ENCODE measurements around the gene IFT20. TPM values are rescaled to one million over a fixed set of nuclear protein-coding genes. Genes with fewer than 3 reads are reported as not detected.

Gene IFT20
- total and polyA plus RNA-seq, 9 of the 15 experiments (the other 6 are each of a cell fraction or from before 2014, with no cell fraction given), result 11.2 to 38.6 (median 20.1) TPM

- POLR2A ChIA-PET, result no interaction called here
- Histone ChIP-seq H3K9me1 (ENCODE audit: control insufficient read depth, insufficient read depth, low read length) (peaks cover 2% of the 10 kb centered on the region), H3K27ac (ENCODE audit: extremely low read depth, low read depth, low read length) (no peak overlapping the region), H3K9me3 (replicated peaks; ENCODE audit: control insufficient read depth, insufficient read depth, low read depth, low read length) (no peaks in the 10 kb centered on the region), H3K4me3 (no peak overlapping the region), H3K79me2 (ENCODE audit: control insufficient read depth, insufficient read depth, low read length) (peaks cover 19% of the 10 kb centered on the region), H2AFZ (ENCODE audit: low read depth, low read length) (no peak overlapping the region), H3K4me2 (ENCODE audit: insufficient read depth, low read length) (no peak overlapping the region), H3K9ac (ENCODE audit: insufficient read depth in 1 of 2, low read depth in 2 of 2, low read length in 2 of 2) (no peak overlapping the region), H3K4me1 (replicated peaks in 1 of 2; ENCODE audit: control insufficient read depth in 2 of 2, insufficient read depth in 2 of 2, low read length in 2 of 2) (peaks cover 9 to 14% of the 10 kb centered on the region in 2 experiments; a peak in 4 of 5 replicates), H3K27me3 (ENCODE audit: control insufficient read depth in 2 of 2, insufficient read depth in 2 of 2, low read length in 2 of 2) (no peaks in the 10 kb centered on the region), H4K20me1 (replicated peaks; ENCODE audit: control insufficient read depth, insufficient read depth, low read length) (peaks cover 5% of the 10 kb centered on the region; the same call in 1 of the 2 replicates), H3K36me3 (ENCODE audit: control insufficient read depth, insufficient read depth, low read length) (peaks cover 51% of the 10 kb centered on the region)
- intact Hi-C loops (cut with micrococcal nuclease) (no loop called here), in situ Hi-C loops (cut with MboI) (no loop called here)
- FAIRE-seq (no peak), DNase-seq (ENCODE audit: extremely low read depth in 1 of 4, low spot score in 3 of 4) (no peak), ATAC-seq (no peak)
- BruUV-seq (replicated peaks), result no TSS peak
- CTCF ChIA-PET (ENCODE audit: low intra/inter-chr PET ratio), result no interaction called here
- no peak for TF ChIP-seq ATF4 (CRISPR knock-in tag; IDR thresholded peaks at IDR 0.05)
- TF ChIP-seq HNRNPH1 (optimal IDR thresholded peaks at IDR 0.05; ENCODE audit: low read depth, low read length), result no peak
- no peak for TF ChIP-seq SMARCE1 (IDR thresholded peaks at IDR 0.05)
- TF ChIP-seq NFIX (CRISPR knock-in tag; IDR thresholded peaks at IDR 0.05; ENCODE audit: low read depth), result no peak
- TF ChIP-seq, protein P1, sequence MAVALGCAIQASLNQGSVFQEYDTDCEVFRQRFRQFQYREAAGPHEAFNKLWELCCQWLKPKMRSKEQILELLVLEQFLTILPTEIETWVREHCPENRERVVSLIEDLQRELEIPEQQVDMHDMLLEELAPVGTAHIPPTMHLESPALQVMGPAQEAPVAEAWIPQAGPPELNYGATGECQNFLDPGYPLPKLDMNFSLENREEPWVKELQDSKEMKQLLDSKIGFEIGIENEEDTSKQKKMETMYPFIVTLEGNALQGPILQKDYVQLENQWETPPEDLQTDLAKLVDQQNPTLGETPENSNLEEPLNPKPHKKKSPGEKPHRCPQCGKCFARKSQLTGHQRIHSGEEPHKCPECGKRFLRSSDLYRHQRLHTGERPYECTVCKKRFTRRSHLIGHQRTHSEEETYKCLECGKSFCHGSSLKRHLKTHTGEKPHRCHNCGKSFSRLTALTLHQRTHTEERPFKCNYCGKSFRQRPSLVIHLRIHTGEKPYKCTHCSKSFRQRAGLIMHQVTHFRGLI (CRISPR knock-in tag; IDR thresholded peaks at IDR 0.05), result no peak
- TF ChIP-seq MTA3 (IDR thresholded peaks at IDR 0.05; ENCODE audit: borderline replicate concordance), result no peak
- TF ChIP-seq SAFB2 (IDR thresholded peaks at IDR 0.05; ENCODE audit: borderline replicate concordance, low read depth, low read length, severe bottlenecking), result no peak
- no peak for TF ChIP-seq SRF (CRISPR knock-in tag; IDR thresholded peaks at IDR 0.05)
- TF ChIP-seq RHOXF2B (CRISPR knock-in tag; conservative IDR thresholded peaks at IDR 0.05), result no peak
- 77% methylated on average over 5 of the region's 6 CpGs for WGBS (ENCODE audit: insufficient coverage, low coverage, missing lambda C conversion rate)
Measured at GRCh38 chr17:28340374-28340773, 5.1 kb upstream of the IFT20 start.

All from K562 (cell line).